Measurements from ENCODE around the gene RGPD5. TPM values are rescaled to one million over a fixed set of nuclear protein-coding genes. Genes with fewer than 3 reads are reported as not detected.
"Not testable (repeated sequence)": the region's sequence is repeated elsewhere in the genome, so short reads cannot be mapped to it uniquely, and the experiment has no call there.

The RGPD5 gene
- total RNA-seq = 10 to 100 TPM; 11.3 to 14.9 TPM

DNA sequence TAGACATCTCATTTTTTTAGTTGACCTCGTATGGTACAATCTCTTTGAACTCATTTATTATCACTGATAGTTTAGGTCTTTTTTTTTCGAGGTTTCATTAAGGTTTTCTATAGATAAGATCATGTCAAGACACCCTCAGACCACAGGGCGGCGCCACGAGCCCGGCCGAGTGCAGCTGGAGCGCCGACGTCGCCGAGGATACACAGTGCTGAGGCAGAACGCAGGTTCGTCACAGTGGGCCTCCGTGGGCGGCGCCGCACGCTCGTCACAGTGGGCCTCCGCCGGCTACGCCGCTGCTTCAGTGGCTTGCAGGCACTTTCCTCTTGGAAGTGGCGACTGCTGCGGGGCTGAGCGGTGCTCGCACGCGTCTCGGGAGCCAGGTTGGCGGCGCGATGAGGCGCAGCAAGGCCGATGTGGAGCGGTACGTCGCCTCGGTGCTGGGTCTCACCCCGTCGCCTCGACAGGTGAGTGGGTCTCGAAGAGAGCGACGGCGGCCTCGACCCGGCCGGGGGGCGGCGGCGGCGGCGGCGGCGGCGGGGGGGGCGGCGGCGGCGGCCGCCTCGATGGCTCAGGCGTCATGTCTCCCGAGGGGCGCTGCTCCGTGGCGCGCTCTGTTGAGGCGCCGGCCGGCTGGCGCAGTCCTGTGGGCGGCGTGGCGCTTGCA, at the start of gene RGPD5:
Gene RGPD5, plus strand, starts transcription at position 232 of the 664 bp plus-strand sequence. Its CDS starts 161 bp downstream, at position 393.
- not testable (repeated sequence) for H3K36me3 ChIP-seq; H3K4me1 ChIP-seq; H3K9me3 ChIP-seq; H3K4me3 ChIP-seq; H3K27ac ChIP-seq; H3K27me3 ChIP-seq; DNase-seq (ENCODE audit: low spot score)

DNA sequence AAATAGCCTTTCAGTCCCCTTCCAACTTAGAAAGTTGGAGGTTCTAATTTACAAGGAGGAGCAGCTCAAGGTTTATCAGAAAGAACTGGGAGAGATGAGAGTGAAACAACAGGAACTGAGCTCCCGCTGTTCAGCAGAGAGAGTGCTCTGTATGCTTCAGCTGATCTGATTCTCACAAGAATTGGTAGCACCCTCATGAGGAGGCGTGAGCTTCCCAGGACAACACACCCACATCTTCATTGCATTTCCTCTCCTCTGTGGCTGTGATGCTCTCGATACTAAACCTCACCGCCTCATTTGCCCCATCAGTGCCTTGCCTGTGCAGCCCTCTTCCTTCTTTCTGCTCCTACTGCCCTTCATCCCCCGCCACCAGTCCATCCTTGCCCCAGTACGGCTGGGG, 42.5 kb upstream of the RGPD5 start:
- H3K27ac ChIP-seq; H3K27me3 ChIP-seq; H3K4me1 ChIP-seq; DNase-seq (ENCODE audit: low spot score); H3K4me3 ChIP-seq; H3K9me3 ChIP-seq; H3K36me3 ChIP-seq: not testable (repeated sequence)

DNA sequence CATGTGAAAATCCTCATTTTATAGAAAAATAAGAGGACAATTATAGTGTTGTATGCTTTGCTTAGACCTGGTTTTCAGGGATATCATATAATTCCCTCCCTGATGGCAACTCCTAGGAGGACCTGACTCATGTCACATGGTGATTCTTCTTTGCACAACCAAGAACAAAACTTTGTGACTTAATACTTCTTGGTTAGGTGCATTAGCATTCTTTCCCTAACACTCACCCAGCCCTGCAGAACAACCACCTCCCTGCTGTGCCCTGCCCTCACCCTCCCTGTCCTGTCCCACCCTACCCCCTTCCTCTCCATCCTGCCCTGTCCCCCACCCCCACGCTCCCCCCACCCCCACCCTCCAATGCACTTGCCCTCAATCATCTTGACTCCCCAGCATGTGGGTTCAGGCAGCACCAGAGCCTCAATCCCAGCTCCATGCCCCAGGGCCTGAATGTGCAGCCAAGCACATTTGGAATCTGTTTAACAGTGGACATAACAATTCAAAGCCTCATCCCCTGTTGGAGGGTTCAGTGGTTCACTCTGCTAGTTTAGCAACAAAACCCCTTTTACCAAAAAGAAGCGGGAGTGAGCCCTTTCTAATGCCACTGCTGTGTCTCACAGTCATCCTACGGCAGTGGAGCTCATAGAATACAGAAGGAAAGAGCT, 36.8 kb upstream of the RGPD5 start:
- not testable (repeated sequence) for DNase-seq (ENCODE audit: low spot score); H3K27me3 ChIP-seq; H3K9me3 ChIP-seq; H3K27ac ChIP-seq; H3K4me1 ChIP-seq; H3K36me3 ChIP-seq; H3K4me3 ChIP-seq

DNA sequence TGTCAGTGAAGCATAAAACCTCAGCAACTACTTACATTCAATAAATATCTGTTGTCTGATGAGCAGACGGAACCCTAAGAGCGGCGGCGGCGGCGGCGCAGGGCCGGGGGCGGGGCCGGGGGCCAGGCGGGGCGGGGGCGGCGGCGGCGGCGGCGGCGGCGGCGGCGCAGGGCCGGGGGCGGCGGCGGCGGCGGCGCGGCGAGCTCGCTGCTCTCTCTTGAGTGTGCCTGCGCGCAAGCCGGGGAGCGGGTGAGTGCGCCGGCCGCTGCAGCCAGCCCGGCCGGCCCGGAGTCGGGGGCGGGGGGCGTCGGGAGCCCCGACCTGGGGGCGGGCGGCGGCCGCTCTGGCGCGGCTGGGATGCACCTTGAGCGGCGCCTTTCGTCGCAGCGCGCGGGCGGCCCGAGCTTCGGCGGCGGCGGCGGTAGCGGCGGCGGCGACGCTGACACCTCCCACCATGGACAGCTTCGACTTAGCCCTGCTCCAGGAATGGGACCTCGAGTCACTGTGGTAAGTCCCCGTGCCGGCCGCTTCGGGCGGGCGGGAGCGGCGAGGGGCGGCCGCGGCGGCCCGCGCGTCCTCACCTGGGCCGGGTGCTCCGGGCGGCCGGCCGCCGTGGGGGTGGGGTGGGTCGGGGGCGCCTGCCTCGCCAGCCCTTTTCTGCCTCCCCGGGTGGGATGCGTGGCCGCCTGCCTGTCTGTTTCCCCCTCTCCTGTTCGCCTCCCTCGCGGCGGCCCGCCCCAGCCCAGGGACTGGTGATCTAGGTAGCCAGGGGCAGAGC, 33.7 kb upstream of the RGPD5 start:
- H3K4me1 ChIP-seq; H3K9me3 ChIP-seq; DNase-seq (ENCODE audit: low spot score); H3K27ac ChIP-seq; H3K36me3 ChIP-seq; H3K27me3 ChIP-seq: not testable (repeated sequence)
- peak overlapping the region in 1 of 2 donors; percentile 25 for H3K4me3 ChIP-seq

DNA sequence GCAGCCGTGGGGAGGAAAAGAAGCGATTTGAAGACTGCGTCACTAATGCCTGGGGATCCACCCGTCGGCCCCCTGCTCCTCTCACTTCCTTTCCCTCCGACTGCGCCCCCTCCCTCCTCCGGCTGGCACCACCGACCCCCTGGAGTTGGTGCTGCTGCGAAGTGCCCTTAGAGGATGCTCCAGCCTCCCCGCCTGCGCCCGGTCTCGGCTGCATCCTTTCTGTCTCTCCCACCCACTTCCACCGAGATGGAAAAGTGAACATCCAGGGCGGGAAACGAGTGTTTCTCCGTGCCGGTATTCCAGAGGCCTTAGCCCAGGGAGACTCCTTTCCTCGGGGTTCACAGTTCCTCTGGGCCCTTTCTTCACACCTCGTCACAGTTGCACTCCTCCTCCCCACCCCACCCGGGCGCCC, 33.1 kb upstream of the RGPD5 start:
- not testable (repeated sequence) for DNase-seq (ENCODE audit: low spot score); H3K27ac ChIP-seq; H3K9me3 ChIP-seq; H3K4me1 ChIP-seq; H3K27me3 ChIP-seq; H3K36me3 ChIP-seq
- peak overlapping the region in 1 of 2 donors; percentile 25 for H3K4me3 ChIP-seq

DNA sequence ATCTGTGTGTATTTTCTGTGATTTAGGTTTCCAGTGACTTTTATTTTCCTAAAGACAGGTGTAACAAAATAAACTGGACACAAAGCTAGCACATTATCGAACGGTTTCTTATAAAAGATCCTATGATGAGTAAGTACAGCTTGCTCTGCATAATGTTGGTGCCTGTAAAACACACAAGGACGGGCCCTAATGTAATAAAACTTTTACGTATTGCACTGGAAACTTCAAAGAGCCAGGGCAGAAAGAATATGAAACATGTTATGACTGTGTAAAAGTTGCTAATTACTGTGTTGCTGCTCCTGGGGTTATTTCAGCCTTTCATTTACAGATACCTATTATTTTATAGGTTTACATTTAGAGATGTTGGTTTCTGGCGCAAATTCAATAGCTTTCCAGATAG, 32.1 kb upstream of the RGPD5 start:
- not testable (repeated sequence) for H3K27me3 ChIP-seq; H3K4me3 ChIP-seq; H3K9me3 ChIP-seq; H3K4me1 ChIP-seq; H3K36me3 ChIP-seq; DNase-seq (ENCODE audit: low spot score); H3K27ac ChIP-seq

DNA sequence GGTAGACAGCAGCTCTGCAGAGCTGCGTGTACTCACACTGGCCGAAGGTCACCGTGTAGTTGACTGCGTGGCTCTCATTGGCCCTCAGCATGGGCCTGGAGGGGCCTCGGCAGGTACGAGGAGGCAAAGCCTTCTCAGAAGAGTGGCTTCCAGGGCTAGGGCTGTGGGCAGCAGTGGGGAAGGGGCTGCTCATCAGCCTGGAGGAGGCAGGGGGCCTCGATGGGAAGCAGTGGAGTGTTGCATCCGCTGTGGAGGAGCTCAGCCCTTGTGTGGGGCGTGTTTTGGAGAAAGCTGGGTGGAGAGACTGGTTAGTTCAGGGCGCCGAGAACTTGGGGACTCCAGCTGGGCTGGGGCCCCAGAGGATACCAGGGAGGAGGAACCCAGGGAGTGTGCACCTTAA, 28.0 kb upstream of the RGPD5 start:
- not testable (repeated sequence) for H3K9me3 ChIP-seq; H3K4me3 ChIP-seq; H3K27me3 ChIP-seq; DNase-seq (ENCODE audit: low spot score); H3K4me1 ChIP-seq; H3K27ac ChIP-seq; H3K36me3 ChIP-seq

DNA sequence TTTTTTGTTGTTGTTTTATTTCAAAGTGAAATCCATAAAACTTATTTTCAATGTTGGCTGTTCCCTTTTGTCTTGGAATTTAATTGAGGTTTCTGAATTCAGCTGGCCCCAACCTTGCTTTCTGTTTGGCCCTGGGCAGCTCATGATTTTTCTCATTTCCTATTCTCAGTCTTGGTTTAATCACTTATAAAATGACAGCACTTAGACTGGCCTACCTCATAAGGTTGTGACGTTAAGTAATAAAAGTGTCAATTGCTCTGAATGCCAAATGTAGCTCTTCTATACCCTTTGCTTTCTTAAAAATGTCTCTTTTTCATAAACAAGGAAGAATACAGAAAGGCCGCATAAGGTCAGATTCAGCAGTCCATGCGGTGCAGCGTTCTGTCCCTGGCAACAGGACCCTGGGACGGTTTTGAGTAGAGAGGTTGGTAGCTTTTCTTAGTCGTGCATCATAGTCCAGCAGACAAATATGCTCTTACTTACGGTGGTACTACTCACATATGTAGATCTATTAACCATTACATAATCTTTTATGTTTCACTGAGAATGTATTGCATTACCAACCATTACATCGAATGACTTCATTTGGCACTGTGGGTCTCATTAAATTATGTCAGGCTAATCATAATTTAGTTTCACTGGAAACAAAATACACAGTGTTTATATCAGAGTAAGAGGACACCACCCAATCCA, 27.1 kb upstream of the RGPD5 start:
- H3K36me3 ChIP-seq; H3K27ac ChIP-seq; H3K9me3 ChIP-seq; DNase-seq (ENCODE audit: low spot score); H3K27me3 ChIP-seq; H3K4me3 ChIP-seq; H3K4me1 ChIP-seq: not testable (repeated sequence)

DNA sequence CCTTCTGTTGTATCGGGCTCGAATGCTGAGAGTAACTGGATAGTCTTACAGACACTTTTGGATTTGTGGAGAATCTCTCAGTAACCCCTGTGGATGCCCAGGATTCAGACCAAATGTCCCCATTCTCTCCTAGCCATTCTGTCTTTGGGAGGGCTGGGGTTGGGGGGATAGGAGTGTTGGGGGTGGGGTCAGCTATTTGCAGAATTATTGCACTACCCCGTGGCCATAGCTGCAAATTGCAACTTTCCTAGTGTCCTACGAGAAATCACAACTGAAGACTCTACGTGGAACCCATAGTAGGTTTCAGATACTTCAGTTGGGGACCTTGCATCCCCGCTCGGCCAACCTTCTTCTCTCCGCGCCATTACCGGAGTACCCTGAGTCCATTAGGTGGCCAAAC, 25.2 kb upstream of the RGPD5 start:
- not testable (repeated sequence) for DNase-seq (ENCODE audit: low spot score); H3K27ac ChIP-seq; H3K36me3 ChIP-seq; H3K9me3 ChIP-seq; H3K4me1 ChIP-seq; H3K4me3 ChIP-seq; H3K27me3 ChIP-seq

DNA sequence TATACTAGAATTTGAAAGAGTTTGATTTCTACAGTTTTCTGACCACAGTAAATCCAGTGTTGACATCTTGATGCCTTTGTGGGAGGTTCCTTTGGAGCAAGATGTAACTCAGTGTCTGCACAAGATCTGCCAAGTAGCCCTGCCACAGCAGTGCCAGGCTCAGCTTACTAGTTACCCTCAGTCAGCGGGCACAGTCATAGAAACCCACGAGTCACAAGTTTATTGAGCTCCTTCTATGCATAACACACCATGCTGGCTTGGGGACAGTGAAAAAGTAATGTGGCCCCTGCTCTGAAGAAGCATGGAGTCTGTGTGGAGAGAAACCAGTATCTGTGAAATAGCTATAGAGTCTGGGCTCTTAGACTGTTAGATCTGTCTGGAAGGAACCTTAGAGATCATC, 15.0 kb upstream of the RGPD5 start:
- not testable (repeated sequence) for H3K4me3 ChIP-seq; H3K36me3 ChIP-seq; H3K4me1 ChIP-seq; H3K9me3 ChIP-seq; DNase-seq (ENCODE audit: low spot score); H3K27ac ChIP-seq; H3K27me3 ChIP-seq

DNA sequence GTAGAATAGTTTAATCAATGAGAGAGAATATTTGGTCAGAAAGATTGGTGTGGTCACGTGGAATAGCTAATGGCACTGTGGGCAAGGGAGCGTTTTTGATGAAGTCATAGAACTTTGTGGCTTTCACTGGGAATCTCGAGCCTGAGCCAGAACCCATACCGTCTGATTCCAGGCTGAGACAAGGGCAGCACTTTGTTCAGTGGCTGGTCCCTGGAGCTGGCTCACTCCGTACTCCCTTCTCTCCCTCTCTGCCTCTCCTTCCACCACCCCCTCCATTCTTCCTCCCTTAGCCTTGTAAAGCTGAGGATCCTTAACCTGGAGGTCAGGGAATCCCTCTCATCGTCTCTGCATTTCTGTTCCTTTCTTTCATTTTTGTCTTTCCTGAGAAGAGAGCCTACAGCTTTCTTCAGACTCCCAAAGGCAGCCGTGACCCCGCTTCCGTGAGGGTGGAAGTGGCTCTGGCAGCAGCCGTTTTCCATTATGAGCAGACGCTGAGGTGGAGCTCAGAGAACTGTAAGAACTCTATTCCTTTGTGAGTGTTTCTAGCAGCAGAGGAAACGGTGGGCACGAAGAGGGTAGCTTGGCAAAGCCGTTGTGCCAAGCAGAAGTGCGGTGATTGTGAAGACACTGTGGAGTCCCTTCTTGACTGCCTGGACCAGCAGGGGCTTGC, 12.8 kb upstream of the RGPD5 start:
- not testable (repeated sequence) for H3K27ac ChIP-seq; H3K27me3 ChIP-seq; DNase-seq (ENCODE audit: low spot score); H3K9me3 ChIP-seq; H3K36me3 ChIP-seq; H3K4me1 ChIP-seq; H3K4me3 ChIP-seq

DNA sequence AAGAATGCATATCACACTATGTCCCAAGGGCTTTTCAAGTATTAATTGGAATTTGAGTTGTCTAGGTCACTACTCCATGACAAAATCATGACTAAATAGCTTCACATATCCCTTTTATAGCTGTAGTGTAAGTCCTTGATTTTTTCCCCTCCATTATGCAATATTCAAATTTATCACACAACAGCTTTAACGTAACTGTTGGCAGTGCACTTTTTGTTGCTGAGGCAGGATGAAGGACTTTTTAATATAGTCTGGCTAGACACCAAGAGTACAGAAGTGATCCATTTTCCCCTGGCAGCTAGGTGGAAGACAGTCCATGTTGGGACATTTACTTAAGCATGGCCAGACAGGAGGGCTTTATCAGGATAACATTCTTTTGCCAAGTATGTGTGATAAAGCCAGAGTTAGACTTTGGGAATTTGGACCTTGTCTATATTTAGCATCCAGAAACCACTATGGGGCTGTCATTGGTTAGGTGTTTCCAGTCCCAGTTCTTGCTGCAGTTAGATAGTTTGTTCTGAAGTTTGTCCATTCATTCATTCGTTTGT, 11.6 kb upstream of the RGPD5 start:
- not testable (repeated sequence) for H3K36me3 ChIP-seq; H3K4me1 ChIP-seq; DNase-seq (ENCODE audit: low spot score)

DNA sequence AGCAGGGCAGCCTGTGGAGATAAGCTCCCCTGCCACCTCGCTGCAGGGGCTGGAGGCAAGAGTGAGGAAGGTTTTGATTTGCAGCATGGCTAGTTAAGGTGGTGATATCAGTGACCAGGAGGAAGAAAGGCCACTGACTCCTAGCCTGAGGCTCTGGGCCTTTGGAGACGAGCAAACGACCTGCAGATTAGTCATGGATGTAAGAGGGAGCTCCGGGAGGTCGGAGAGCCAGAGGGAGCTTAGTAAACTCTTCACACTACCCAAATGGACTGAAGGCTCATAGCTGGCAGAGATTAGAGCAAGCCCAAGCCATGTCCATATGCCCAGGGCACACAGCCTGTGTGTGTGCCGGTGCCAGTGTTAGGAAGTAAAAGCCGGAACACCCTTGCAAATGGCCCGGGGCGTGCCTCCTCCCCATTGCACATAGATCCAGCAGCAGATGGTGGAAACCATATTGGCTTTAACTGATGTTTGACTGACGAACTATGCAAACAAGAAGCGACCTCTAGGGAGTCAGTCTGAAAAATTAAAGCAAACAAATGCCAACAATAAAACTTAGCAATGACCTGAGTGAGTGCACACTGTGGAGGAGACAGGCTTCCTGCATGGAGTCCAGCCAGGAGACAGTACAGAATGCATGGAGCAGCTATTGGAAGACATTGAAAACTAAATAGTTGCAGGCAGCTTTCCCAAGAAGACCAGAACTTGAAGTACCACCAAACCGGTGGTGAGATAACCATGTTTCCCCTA, 2.4 kb upstream of the RGPD5 start:
- DNase-seq (ENCODE audit: low spot score); H3K27me3 ChIP-seq; H3K27ac ChIP-seq; H3K4me1 ChIP-seq; H3K9me3 ChIP-seq; H3K36me3 ChIP-seq; H3K4me3 ChIP-seq: not testable (repeated sequence)

More for the DNA sequence above, 11.6 kb upstream of the RGPD5 start:
- not testable (repeated sequence) for H3K9me3 ChIP-seq, H3K27me3 ChIP-seq, H3K27ac ChIP-seq, H3K4me3 ChIP-seq
